H1 (cell line): ENCODE results near the gene PEX14. TPM values are rescaled to one million over a fixed set of nuclear protein-coding genes. Genes with fewer than 3 reads are reported as not detected.

Source experiments
- CTCF ChIA-PET: fragments of 300-600 bp; sonication (Branson Sonifier 250); formaldehyde crosslinking; loops from one replicate; lab custom pipeline; 2021; ENCODE audit not compliant: partially characterized antibody; lab: Charles Lee
- POLR2A ChIA-PET: fragments of 300-600 bp; sonication (Branson Sonifier 250); formaldehyde crosslinking; loops from one replicate; lab custom pipeline; 2021; ENCODE audit warnings: inconsistent platforms; ENCODE audit not compliant: partially characterized antibody; lab: Charles Lee
- DNase-seq, 2 experiments: peaks; one replicate each; pipeline versions ENCODE4 v3.0.0 to v3.0.0-alpha.2; 2010 to 2022; ENCODE audit warnings: low spot score in 2 of 2, low read depth in 1 of 2, mixed read lengths in 1 of 2
- FAIRE-seq: peaks from 2 replicates; lab custom pipeline; 2011; peaks lifted over from hg19 to GRCh38; lab: Jason Lieb, UNC
- H2AFZ ChIP-seq: 2 replicates; pipeline ENCODE4 v1.8.1; 2012; ENCODE audit warnings: low read length, inconsistent platforms
- H2AK5ac ChIP-seq: 2 replicates; pipeline ENCODE4 v1.6.1; 2013; ENCODE audit warnings: low read depth, low read length
- H2BK120ac ChIP-seq: replicated peaks from 2 replicates; pipeline ENCODE3; 2013; ENCODE audit warnings: low read depth, low read length, inconsistent platforms
- H2BK12ac ChIP-seq: 2 replicates; pipeline ENCODE4 v1.6.1; 2013; ENCODE audit warnings: low read depth, low read length
- H2BK15ac ChIP-seq: 2 replicates; pipeline ENCODE4 v1.6.1; 2013; ENCODE audit warnings: low read length
- H2BK20ac ChIP-seq: 2 replicates; pipeline ENCODE4 v1.6.1; 2013; ENCODE audit warnings: low read length
- H2BK5ac ChIP-seq: 2 replicates; pipeline ENCODE4 v1.6.1; 2013; ENCODE audit warnings: low read depth, low read length
- H3K14ac ChIP-seq: 2 replicates; pipeline ENCODE4 v1.6.1; 2013; ENCODE audit warnings: inconsistent platforms; ENCODE audit not compliant: insufficient read length
- H3K18ac ChIP-seq: 2 replicates; pipeline ENCODE4 v1.6.1; 2013; ENCODE audit warnings: low read length; ENCODE audit errors: extremely low read depth
- H3K23ac ChIP-seq: 2 replicates; pipeline ENCODE4 v1.6.1; 2013; ENCODE audit warnings: inconsistent platforms; ENCODE audit not compliant: insufficient read length
- H3K23me2 ChIP-seq: 2 replicates; pipeline ENCODE4 v1.6.1; 2013; ENCODE audit warnings: low read depth, low read length
- H3K27ac ChIP-seq: 2 replicates; pipeline ENCODE4 v1.6.1; 2011; ENCODE audit warnings: low read depth, low read length, inconsistent platforms
- H3K27me3 ChIP-seq, 4 experiments: replicated peaks in 1 of 4; 1 replicate in 1 of 4; 2 replicates in 3 of 4; pipeline versions ENCODE4 v1.6.1 to v1.8.1; 2011 to 2013; ENCODE audit warnings: low read length in 3 of 4, mild to moderate bottlenecking in 3 of 4, inconsistent platforms in 2 of 4, mixed read lengths in 2 of 4, moderate library complexity in 1 of 4; ENCODE audit not compliant: control insufficient read depth in 3 of 4, insufficient read depth in 3 of 4; ENCODE audit errors: extremely low read depth in 1 of 4
- H3K36me3 ChIP-seq, 4 experiments: 2 replicates each; pipeline versions ENCODE4 v1.6.1 to v1.8.1; 2011 to 2013; ENCODE audit warnings: mild to moderate bottlenecking in 4 of 4, low read length in 3 of 4, moderate library complexity in 2 of 4, control low read depth in 1 of 4, inconsistent platforms in 1 of 4; ENCODE audit not compliant: insufficient read depth in 4 of 4, control insufficient read depth in 2 of 4
- H3K4ac ChIP-seq: replicated peaks from 2 replicates; pipeline ENCODE3; 2013; ENCODE audit warnings: low read length, low read depth, mixed read lengths, inconsistent platforms; ENCODE audit not compliant: insufficient read length
- H3K4me1 ChIP-seq, 4 experiments: replicated peaks in 1 of 4; 1 replicate in 1 of 4; 2 replicates in 3 of 4; pipeline versions ENCODE4 v1.6.1 to v1.8.1; 2011 to 2013; ENCODE audit warnings: low read length in 3 of 4, inconsistent platforms in 2 of 4, mixed read lengths in 1 of 4; ENCODE audit not compliant: insufficient read depth in 4 of 4, control insufficient read depth in 3 of 4
- H3K4me2 ChIP-seq, 2 experiments: 2 replicates each; pipeline versions ENCODE4 v1.6.1 to v1.8.1; 2011 to 2013; ENCODE audit warnings: low read depth in 2 of 2, low read length in 2 of 2, control low read depth in 1 of 2, inconsistent platforms in 1 of 2, mild to moderate bottlenecking in 1 of 2; ENCODE audit not compliant: insufficient read depth in 1 of 2
- H3K4me3 ChIP-seq, 4 experiments: fragments of 200-600, 300-600 bp in 1 of 4; sonication (generic), shearing (Covaris generic), sonication (Bioruptor Twin) in 1 of 4; 2 replicates each; pipeline versions ENCODE4 v1.5.1 to v1.8.1; 2011 to 2016; ENCODE audit warnings: low read length in 4 of 4, low read depth in 3 of 4, control low read depth in 2 of 4, inconsistent platforms in 2 of 4, mild to moderate bottlenecking in 2 of 4, mixed read lengths in 1 of 4, moderate library complexity in 1 of 4; ENCODE audit not compliant: insufficient read depth in 2 of 4; ENCODE audit errors: extremely low read depth in 1 of 4
- H3K56ac ChIP-seq: replicated peaks from 2 replicates; pipeline ENCODE3; 2013; ENCODE audit warnings: low read depth, mild to moderate bottlenecking, mixed read lengths, low read length, inconsistent platforms; ENCODE audit not compliant: insufficient read length
- H3K79me1 ChIP-seq: 2 replicates; pipeline ENCODE4 v1.6.1; 2013; ENCODE audit warnings: low read depth, low read length, control low read depth
- H3K79me2 ChIP-seq, 2 experiments: 2 replicates each; pipeline versions ENCODE4 v1.6.1 to v1.8.1; 2012 to 2013; ENCODE audit warnings: low read length in 2 of 2, mild to moderate bottlenecking in 2 of 2, inconsistent platforms in 1 of 2; ENCODE audit not compliant: insufficient read depth in 2 of 2, control insufficient read depth in 1 of 2
- H3K9ac ChIP-seq, 4 experiments: replicated peaks in 1 of 4; 1 replicate in 1 of 4; 2 replicates in 3 of 4; pipeline versions ENCODE4 v1.6.1 to v1.8.1; 2011 to 2013; ENCODE audit warnings: low read depth in 3 of 4, low read length in 3 of 4, control low read depth in 2 of 4, mild to moderate bottlenecking in 2 of 4, moderate library complexity in 2 of 4, inconsistent platforms in 1 of 4; ENCODE audit errors: extremely low read depth in 1 of 4
- H3K9me3 ChIP-seq, 2 experiments: 2 replicates each; pipeline versions ENCODE4 v1.6.1 to v1.8.1; 2012 to 2013; ENCODE audit warnings: mild to moderate bottlenecking in 2 of 2, moderate library complexity in 2 of 2, control low read depth in 1 of 2, inconsistent platforms in 1 of 2, low read depth in 1 of 2, low read length in 1 of 2, mixed read lengths in 1 of 2; ENCODE audit not compliant: insufficient read depth in 2 of 2
- H4K20me1 ChIP-seq, 2 experiments: replicated peaks in 1 of 2; 2 replicates each; pipeline versions ENCODE3 to v1.8.1; 2011 to 2013; ENCODE audit warnings: inconsistent platforms in 2 of 2, low read length in 2 of 2, mild to moderate bottlenecking in 1 of 2; ENCODE audit not compliant: insufficient read depth in 2 of 2, control insufficient read depth in 1 of 2
- H4K5ac ChIP-seq: 2 replicates; pipeline ENCODE4 v1.6.1; 2013; ENCODE audit warnings: low read length, low read depth, mixed read lengths, inconsistent platforms; ENCODE audit not compliant: insufficient read length
- H4K8ac ChIP-seq: 2 replicates; pipeline ENCODE4 v1.8.0; 2013; ENCODE audit warnings: mild to moderate bottlenecking, moderate library complexity, low read length, inconsistent platforms; ENCODE audit not compliant: insufficient read depth; ENCODE audit errors: extremely low read depth
- H4K91ac ChIP-seq: replicated peaks from 2 replicates; pipeline ENCODE3; 2013; ENCODE audit warnings: low read length, mixed read lengths, inconsistent platforms; ENCODE audit not compliant: insufficient read length
- ASH2L ChIP-seq: fragments of 200-600, 300-600 bp; sonication (generic); IDR thresholded peaks from one replicate; pipeline ENCODE4 v1.7.1; 2017; ENCODE audit warnings: low read length
- CEBPB ChIP-seq: IDR thresholded peaks from 2 replicates; pipeline ENCODE4 v1.6.1; 2012; ENCODE audit warnings: low read depth, low read length
- CTBP2 ChIP-seq: IDR thresholded peaks from 2 replicates; pipeline ENCODE4 v1.7.0; 2011; ENCODE audit warnings: borderline replicate concordance, mild to moderate bottlenecking, moderate library complexity, mixed read lengths, low read length; ENCODE audit not compliant: insufficient read depth, insufficient read length
- GTF2F1 ChIP-seq: IDR thresholded peaks from 2 replicates; pipeline ENCODE4 v1.6.1; 2012; ENCODE audit warnings: low read depth, low read length, improper control_type of control experiment, borderline replicate concordance
- JUND ChIP-seq: IDR thresholded peaks from 2 replicates; pipeline ENCODE4 v1.6.1; 2011; ENCODE audit warnings: mild to moderate bottlenecking, improper control_type of control experiment, low read length
- NANOG ChIP-seq: IDR thresholded peaks from 2 replicates; pipeline ENCODE4 v1.6.1; 2011; ENCODE audit warnings: low read length, low read depth, mild to moderate bottlenecking, inconsistent platforms; ENCODE audit not compliant: insufficient read depth, poor library complexity, severe bottlenecking
- POLR2A ChIP-seq, 2 experiments: IDR thresholded peaks; 1 replicate in 1 of 2; 2 replicates in 1 of 2; pipeline ENCODE4 v1.6.1; 2011; ENCODE audit warnings: low read depth in 2 of 2, low read length in 2 of 2, mild to moderate bottlenecking in 2 of 2; ENCODE audit errors: control extremely low read depth in 1 of 2
- RAD21 ChIP-seq, 2 experiments: IDR thresholded peaks in 1 of 2; conservative IDR thresholded peaks in 1 of 2; 2 replicates each; pipeline ENCODE4 v1.6.1; 2011; ENCODE audit warnings: low read depth in 2 of 2, low read length in 2 of 2, improper control_type of control experiment in 1 of 2, inconsistent platforms in 1 of 2, mild to moderate bottlenecking in 1 of 2, moderate library complexity in 1 of 2
- RBBP5 ChIP-seq: IDR thresholded peaks from 2 replicates; pipeline ENCODE4 v1.7.1; 2012; ENCODE audit warnings: low read depth, mild to moderate bottlenecking, inconsistent platforms, low read length, moderate library complexity, borderline replicate concordance
- SIN3A ChIP-seq, 2 experiments: IDR thresholded peaks in 1 of 2; conservative IDR thresholded peaks in 1 of 2; 2 replicates each; pipeline ENCODE4 v1.6.1; 2011 to 2012; ENCODE audit warnings: low read length in 2 of 2, improper control_type of control experiment in 1 of 2, low read depth in 1 of 2, mild to moderate bottlenecking in 1 of 2
- TAF1 ChIP-seq: IDR thresholded peaks from 2 replicates; pipeline ENCODE4 v1.6.1; 2011; ENCODE audit warnings: mild to moderate bottlenecking, low read depth, low read length
- TEAD4 ChIP-seq: IDR thresholded peaks from 2 replicates; pipeline ENCODE4 v1.6.1; 2012; ENCODE audit warnings: low read depth, low read length, inconsistent platforms, mixed read lengths
- WGBS, 2 experiments: shearing (Covaris generic) in 1 of 2; methylation state at CpG; one replicate each; pipeline versions ENCODE4 v1.1.6 to v1.1.7; 2013 to 2015; ENCODE audit warnings: low lambda C conversion rate in 2 of 2, mixed read lengths in 2 of 2, inconsistent platforms in 1 of 2, low coverage in 1 of 2, missing lambda C conversion rate in 1 of 2; ENCODE audit not compliant: insufficient replicate concordance in 2 of 2, insufficient coverage in 1 of 2, insufficient read length in 1 of 2; ENCODE audit errors: extremely low coverage in 1 of 2, missing lambda C conversion rate in 1 of 2; 5-methylcytosine and 5-hydroxymethylcytosine counted together
- polyA plus RNA-seq, 7 experiments: library from polyadenylated mRNA; depleted of rRNA in 3 of 7; stranded (reverse) in 5 of 7; unstranded in 2 of 7; fragments of >200 nt in 5 of 7; fragments of 200-250 nt in 2 of 7; gene quantifications; 1 replicate in 5 of 7; 2 replicates in 1 of 7; 4 replicates in 1 of 7; pipeline versions ENCODE4 v1.2.1 to v1.2.3, GENCODE V29; 2011 to 2013; ENCODE audit warnings: missing spikeins in 2 of 7, mixed read lengths in 2 of 7
- total RNA-seq: library from RNA; stranded (reverse); fragmentation: NEBNext Ultra II Directional; extraction: Animal tissue kit (Norgen Biotek cat#: 25700); gene quantifications from 2 replicates; pipeline ENCODE4 v1.2.1, GENCODE V29; 2021

PEX14 gene
- total and polyA plus RNA-seq, 2 of the 8 experiments (the other 6 are each of a cell fraction or from before 2014, with no cell fraction given), result 13.0 to 19.8 TPM

GRCh38 chr1:10530281-10530740, 55.6 kb downstream of the PEX14 start:
- Histone ChIP-seq H3K4me2 (peak overlapping the region; percentile 54 to 61), H3K27ac (no peak overlapping the region), H3K79me2 (peaks cover 0 to 30% of the 10 kb centered on the region in 2 experiments; a peak in 3 of 4 replicates), H4K91ac (no peak overlapping the region), H4K5ac (no peak overlapping the region), H4K8ac (peak overlapping the region; percentile 82; the same call in 1 of the 2 replicates), H3K9ac (no peak overlapping the region), H3K9me3 (no peaks in the 10 kb centered on the region), H2AK5ac (no peak overlapping the region), H3K27me3 (0 out of 7 replicates have a peak, but pooled peaks cover 0 to 1% (median 0%) of the 10 kb centered on the region in 4 experiments), H3K4me3 (peak overlapping the region in 3 of 4 experiments; percentile 4 to 50 (median 14); a peak in 4 of 8 replicates), H3K18ac (0 out of 2 replicates have a peak overlapping the region, but pooled peaks have one; percentile 75), H3K23ac (no peak overlapping the region), H3K4ac (peak overlapping the region; percentile 83), H2AFZ (no peak overlapping the region), H2BK15ac (peak overlapping the region; percentile 92; the same call in 1 of the 2 replicates), H3K79me1 (no peaks in the 10 kb centered on the region; the same call in 1 of the 2 replicates), H2BK120ac (peak overlapping the region; percentile 76), H3K36me3 (no peaks in the 10 kb centered on the region), H3K14ac (no peak overlapping the region), H2BK5ac (peak overlapping the region; percentile 93; the same call in 1 of the 2 replicates), H2BK20ac (peak overlapping the region; percentile 98; the same call in 1 of the 2 replicates), H2BK12ac (peak overlapping the region; percentile 90), H3K56ac (no peak overlapping the region), H4K20me1 (peaks cover 0 to under 1% of the 10 kb centered on the region in 2 experiments), H3K4me1 (peaks cover 13 to 34% (median 26%) of the 10 kb centered on the region in 4 experiments), H3K23me2 (peaks cover 3% of the 10 kb centered on the region; the same call in 1 of the 2 replicates)
- 4% methylated on average over 20 of the region's 20 CpGs; no CpG with 5 or more reads in 1 of the 2 experiments for WGBS, 2 experiments
- no peak for FAIRE-seq
- ChIA-PET POLR2A (interaction anchor here (0.7 to 2.2 kb wide), 3 partner anchors 12 to 337 kb away, joined by 3 to 8 read pairs (median 3); no protein-coding TSS in a partner anchor), CTCF (interaction anchor here (0.5 to 3.9 kb wide), 28 partner anchors 10 to 453 kb away, joined by 3 to 23 read pairs (median 4); no protein-coding TSS in a partner anchor)
- peak; percentile 62 to 85 for DNase-seq
- no peak for TF ChIP-seq CTBP2
- no peak for TF ChIP-seq CEBPB
- peak; percentile 80 for TF ChIP-seq ASH2L
- TF ChIP-seq RAD21 (IDR thresholded peaks at IDR 0.05 in 1 of 2, conservative IDR thresholded peaks at IDR 0.05 in 1 of 2; ENCODE audit: low read depth in 2 of 2, low read length in 2 of 2), result peak; percentile 86 to 89
- TF ChIP-seq JUND, result peak; percentile 24; the same call in 1 of the 2 replicates
- TF ChIP-seq NANOG, result no peak
- no peak; a peak in 1 of 4 replicates for TF ChIP-seq SIN3A (conservative IDR thresholded peaks at IDR 0.05 in 1 of 2, IDR thresholded peaks at IDR 0.05 in 1 of 2; ENCODE audit: low read depth in 1 of 2, low read length in 2 of 2)
- no peak for TF ChIP-seq GTF2F1
- no peak for TF ChIP-seq POLR2A (IDR thresholded peaks at IDR 0.05; ENCODE audit: control extremely low read depth in 1 of 2, low read depth in 2 of 2, low read length in 2 of 2)
- TF ChIP-seq RBBP5, result peak; percentile 66; the same call in 1 of the 2 replicates
- peak; percentile 18; the same call in 1 of the 2 replicates for TF ChIP-seq TEAD4
- no peak for TF ChIP-seq TAF1
